Activated CD8-positive, alpha-beta memory T cell treated with anti-CD3 and anti-CD28 coated beads, Interleukin-2, amount 50 U/mL, for 24 hours (primary cell): ENCODE results near the gene ZNF780A.
A peak's percentile ranks its signal among the peaks of the same experiment; 100 is the strongest.
"Not testable (repeated sequence)": the region's sequence is repeated elsewhere in the genome, so short reads cannot be mapped to it uniquely, and the experiment has no call there.

Experiments used
- DNase-seq: peaks from one replicate; pipeline ENCODE4 v3.0.0-alpha.2; 2020; ENCODE audit errors: extremely low read depth

Gene ZNF780A

GRCh38 chr19:40090241-40091204 is at the start of gene ZNF780A:
Gene ZNF780A, minus strand, starts transcription at chr19:40090943. Its CDS starts 6,190 bp downstream, at chr19:40084753.
- DNase-seq, result peak; percentile 44

GRCh38 chr19:40139533-40140287 is 49.0 kb upstream of the ZNF780A start:
- no peak for DNase-seq

GRCh38 chr19:40136818-40137217 is 46.1 kb upstream of the ZNF780A start:
- DNase-seq, result no peak

- DNase-seq, result no peak
Observed at GRCh38 chr19:40134866-40135265, 44.1 kb upstream of the ZNF780A start.

GRCh38 chr19:40133491-40133890 is 42.7 kb upstream of the ZNF780A start:
- no peak for DNase-seq

GRCh38 chr19:40130013-40130412 is 39.3 kb upstream of the ZNF780A start:
- no peak for DNase-seq

- no peak for DNase-seq
Observed at GRCh38 chr19:40129425-40129824, 38.7 kb upstream of the ZNF780A start.

GRCh38 chr19:40128991-40129390 is 38.2 kb upstream of the ZNF780A start:
- DNase-seq, result no peak

- no peak for DNase-seq
Observed at GRCh38 chr19:40119380-40119779, 28.6 kb upstream of the ZNF780A start.

- not testable (repeated sequence) for DNase-seq
Observed at GRCh38 chr19:40118638-40119037, 27.9 kb upstream of the ZNF780A start.

- DNase-seq, result no peak
Observed at GRCh38 chr19:40116075-40116474, 25.3 kb upstream of the ZNF780A start.

GRCh38 chr19:40114119-40114518 is 23.4 kb upstream of the ZNF780A start:
- DNase-seq, result not testable (repeated sequence)

- DNase-seq, result not testable (repeated sequence)
Observed at GRCh38 chr19:40112271-40112670, 21.5 kb upstream of the ZNF780A start.

- DNase-seq, result no peak
Observed at GRCh38 chr19:40110570-40110969, 19.8 kb upstream of the ZNF780A start.

- no peak for DNase-seq
Observed at GRCh38 chr19:40104754-40105153, 14.0 kb upstream of the ZNF780A start.

- no peak for DNase-seq
Observed at GRCh38 chr19:40103600-40103999, 12.9 kb upstream of the ZNF780A start.

- DNase-seq, result no peak
Observed at GRCh38 chr19:40101813-40102212, 11.1 kb upstream of the ZNF780A start.

GRCh38 chr19:40093416-40093815 is 2.7 kb upstream of the ZNF780A start:
- no peak for DNase-seq

- DNase-seq, result no peak
Observed at GRCh38 chr19:40091205-40092129, 724 bp upstream of the ZNF780A start.

GRCh38 chr19:40089462-40089861 is 1.3 kb downstream of the ZNF780A start:
- DNase-seq, result no peak

GRCh38 chr19:40088299-40089047 is 2.3 kb downstream of the ZNF780A start:
- DNase-seq, result no peak
